H9 (cell line): ENCODE measurements around the gene GRID1. TPM values are rescaled to one million over a fixed set of nuclear protein-coding genes. Genes with fewer than 3 reads are reported as not detected.

Experiments
- DNase-seq: peaks from one replicate; pipeline ENCODE4 v3.0.0-alpha.2; 2017
- H2AFZ ChIP-seq: one replicate; pipeline ENCODE4 v1.6.1; 2013; ENCODE audit warnings: mild to moderate bottlenecking, low read length, control low read depth, moderate library complexity
- H2AK5ac ChIP-seq: 2 replicates; pipeline ENCODE4 v1.6.1; 2013; ENCODE audit warnings: low read length, control low read depth, mixed read lengths; ENCODE audit not compliant: insufficient read length
- H2BK120ac ChIP-seq: one replicate; pipeline ENCODE4 v1.6.1; 2013; ENCODE audit warnings: low read depth, mild to moderate bottlenecking, low read length, control low read depth, inconsistent platforms; ENCODE audit not compliant: poor library complexity, severe bottlenecking
- H2BK12ac ChIP-seq: 2 replicates; pipeline ENCODE4 v1.6.1; 2013; ENCODE audit warnings: low read length, control low read depth, mixed read lengths, low read depth; ENCODE audit not compliant: insufficient read length
- H2BK15ac ChIP-seq: 2 replicates; pipeline ENCODE4 v1.6.1; 2013; ENCODE audit warnings: low read depth, low read length, control low read depth
- H2BK20ac ChIP-seq: one replicate; pipeline ENCODE4 v1.6.1; 2013; ENCODE audit warnings: low read depth, mild to moderate bottlenecking, low read length, control low read depth, inconsistent platforms; ENCODE audit not compliant: poor library complexity, severe bottlenecking
- H2BK5ac ChIP-seq: 2 replicates; pipeline ENCODE4 v1.6.1; 2013; ENCODE audit warnings: low read length, control low read depth, mixed read lengths; ENCODE audit not compliant: insufficient read length
- H3K14ac ChIP-seq: 2 replicates; pipeline ENCODE4 v1.6.1; 2013; ENCODE audit warnings: low read length, control low read depth; ENCODE audit not compliant: insufficient read depth
- H3K18ac ChIP-seq: 2 replicates; pipeline ENCODE4 v1.6.1; 2013; ENCODE audit warnings: low read depth, mild to moderate bottlenecking, mixed read lengths, low read length, control low read depth; ENCODE audit not compliant: insufficient read length
- H3K23ac ChIP-seq: 2 replicates; pipeline ENCODE4 v1.6.1; 2013; ENCODE audit warnings: low read length, control low read depth, mixed read lengths, low read depth; ENCODE audit not compliant: insufficient read length
- H3K23me2 ChIP-seq: 2 replicates; pipeline ENCODE4 v1.6.1; 2013; ENCODE audit warnings: low read depth, mild to moderate bottlenecking, mixed read lengths, low read length, control low read depth; ENCODE audit not compliant: insufficient read length, poor library complexity, severe bottlenecking
- H3K27ac ChIP-seq: 2 replicates; pipeline ENCODE4 v1.5.1; 2013; ENCODE audit warnings: low read length, control low read depth, mixed read lengths, low read depth; ENCODE audit not compliant: insufficient read length
- H3K27me3 ChIP-seq: 2 replicates; pipeline ENCODE4 v1.6.1; 2013; ENCODE audit warnings: low read length, control low read depth, inconsistent platforms; ENCODE audit not compliant: insufficient read depth
- H3K4ac ChIP-seq: 2 replicates; pipeline ENCODE4 v1.6.1; 2013; ENCODE audit warnings: low read depth, mild to moderate bottlenecking, control low read depth, inconsistent platforms, low read length, moderate library complexity
- H3K4me1 ChIP-seq: 2 replicates; pipeline ENCODE4 v1.6.1; 2013; ENCODE audit warnings: low read length, control low read depth, inconsistent platforms; ENCODE audit not compliant: insufficient read depth
- H3K4me2 ChIP-seq: 2 replicates; pipeline ENCODE4 v1.6.1; 2013; ENCODE audit warnings: low read length, control low read depth, mixed read lengths; ENCODE audit not compliant: insufficient read length, insufficient read depth
- H3K56ac ChIP-seq: 2 replicates; pipeline ENCODE4 v1.6.1; 2013; ENCODE audit warnings: low read depth, mild to moderate bottlenecking, mixed read lengths, low read length, control low read depth; ENCODE audit not compliant: insufficient read length
- H3K79me1 ChIP-seq: 2 replicates; pipeline ENCODE4 v1.6.1; 2013; ENCODE audit warnings: low read depth, mild to moderate bottlenecking, moderate library complexity, low read length, control low read depth, inconsistent platforms; ENCODE audit not compliant: insufficient read depth, poor library complexity, severe bottlenecking
- H3K79me2 ChIP-seq: 2 replicates; pipeline ENCODE4 v1.6.1; 2013; ENCODE audit warnings: low read length, control low read depth, inconsistent platforms; ENCODE audit not compliant: insufficient read depth
- H3K9ac ChIP-seq: 2 replicates; pipeline ENCODE4 v1.6.1; 2013; ENCODE audit warnings: low read length, control low read depth, mixed read lengths; ENCODE audit not compliant: insufficient read length; ENCODE audit errors: extremely low read depth
- H3K9me3 ChIP-seq: one replicate; pipeline ENCODE4 v1.6.1; 2013; ENCODE audit warnings: low read depth, low read length, inconsistent platforms; ENCODE audit not compliant: control insufficient read depth
- H3T11ph ChIP-seq: one replicate; pipeline ENCODE4 v1.6.1; 2013; ENCODE audit warnings: mild to moderate bottlenecking, low read length, control low read depth, inconsistent platforms
- H4K20me1 ChIP-seq: one replicate; pipeline ENCODE4 v1.6.1; 2013; ENCODE audit not compliant: control insufficient read depth, insufficient read length, insufficient read depth
- H4K5ac ChIP-seq: 2 replicates; pipeline ENCODE4 v1.6.1; 2013; ENCODE audit warnings: low read depth, mild to moderate bottlenecking, mixed read lengths, low read length, control low read depth; ENCODE audit not compliant: insufficient read length
- H4K8ac ChIP-seq: replicated peaks from 2 replicates; pipeline ENCODE4 v1.6.1; 2013; ENCODE audit warnings: low read length, control low read depth, mixed read lengths, low read depth; ENCODE audit not compliant: insufficient read length
- H4K91ac ChIP-seq: 2 replicates; pipeline ENCODE4 v1.6.1; 2013; ENCODE audit warnings: low read depth, mild to moderate bottlenecking, moderate library complexity, mixed read lengths, low read length, control low read depth; ENCODE audit not compliant: insufficient read length
- H3K27ac Mint-ChIP-seq, 3 experiments: 2 replicates in 2 of 3; 3 replicates in 1 of 3; pipeline ENCODE4 v1.8.0; 2020 to 2021; ENCODE audit warnings: mixed read lengths in 3 of 3, mild to moderate bottlenecking in 1 of 3, moderate library complexity in 1 of 3
- H3K27me3 Mint-ChIP-seq: 2 replicates; pipeline ENCODE4 v1.8.0; 2021; ENCODE audit warnings: low read depth, mild to moderate bottlenecking, moderate library complexity, mixed read lengths
- H3K36me3 Mint-ChIP-seq, 3 experiments: 2 replicates in 2 of 3; 3 replicates in 1 of 3; pipeline ENCODE4 v1.8.0; 2020 to 2021; ENCODE audit warnings: low read depth in 3 of 3, mixed read lengths in 3 of 3; ENCODE audit not compliant: insufficient read depth in 1 of 3
- H3K4me1 Mint-ChIP-seq, 2 experiments: 2 replicates each; pipeline ENCODE4 v1.8.0; 2020; ENCODE audit warnings: mixed read lengths in 2 of 2
- H3K4me3 Mint-ChIP-seq, 2 experiments: 2 replicates in 1 of 2; 3 replicates in 1 of 2; pipeline ENCODE4 v1.8.0; 2020 to 2021; ENCODE audit warnings: mild to moderate bottlenecking in 2 of 2, mixed read lengths in 2 of 2, moderate library complexity in 1 of 2
- H3K9me3 Mint-ChIP-seq, 2 experiments: 2 replicates in 1 of 2; 3 replicates in 1 of 2; pipeline ENCODE4 v1.8.0; 2020; ENCODE audit warnings: mild to moderate bottlenecking in 2 of 2, mixed read lengths in 2 of 2, moderate library complexity in 1 of 2
- WGBS: extraction: QIAGEN DNeasy Blood & Tissue Kit; methylation state at CpG from one replicate; pipeline ENCODE4 v1.1.7; 2013; ENCODE audit warnings: missing lambda C conversion rate, low lambda C conversion rate, mixed read lengths; ENCODE audit not compliant: insufficient read length; ENCODE audit errors: extremely low coverage; 5-methylcytosine and 5-hydroxymethylcytosine counted together
- total RNA-seq: library from RNA; stranded (reverse); gene quantifications from 2 replicates; pipeline ENCODE4 v1.2.1, GENCODE V29; 2021
- TF ChIP-seq, protein P1 (sequence below): fragments of 200-600 bp; sonication (generic); conservative IDR thresholded peaks from 3 replicates; pipeline ENCODE4 v1.8.0; 2021; ENCODE audit warnings: antibody characterized with exemption, mild to moderate bottlenecking

The GRID1 gene
- total RNA-seq, 1 experiment from 2014 or later: 0.35 TPM

DNA sequence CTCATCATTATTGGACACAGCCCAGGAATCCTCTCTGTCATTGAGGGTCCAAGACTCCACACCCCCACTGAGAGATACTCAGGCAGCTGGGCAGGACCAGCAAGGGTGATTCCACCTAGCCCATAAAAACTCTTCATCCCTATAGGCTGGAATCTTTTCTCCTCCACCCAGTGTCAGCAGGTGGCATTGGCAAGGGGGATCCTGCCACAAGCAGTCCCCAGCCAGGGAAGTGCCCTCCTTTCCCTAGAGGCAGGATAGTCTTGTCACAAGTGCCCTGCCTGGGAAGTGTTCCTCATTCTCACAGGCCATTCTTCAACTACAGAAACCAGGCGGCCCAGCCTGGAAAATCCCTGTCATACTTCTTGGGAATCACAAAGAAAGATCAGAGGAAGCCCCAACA, 533.6 kb downstream of the GRID1 start:
- Histone ChIP-seq H4K20me1 (no peaks in the 10 kb centered on the region), H3K79me1 (no peaks in the 10 kb centered on the region), H2BK20ac (no peak overlapping the region), H3K27ac (no peak overlapping the region), H3K23ac (no peak overlapping the region), H2BK120ac (no peak overlapping the region), H3K9me3 (no peaks in the 10 kb centered on the region), H3K4me1 (no peaks in the 10 kb centered on the region), H3K79me2 (no peaks in the 10 kb centered on the region), H3K27me3 (no peaks in the 10 kb centered on the region), H3K4ac (no peak overlapping the region), H3K18ac (no peak overlapping the region), H4K91ac (no peak overlapping the region), H3K4me2 (no peak overlapping the region), H2BK12ac (no peak overlapping the region), H3T11ph (no peak overlapping the region), H3K9ac (no peak overlapping the region), H3K23me2 (no peaks in the 10 kb centered on the region), H2BK5ac (no peak overlapping the region), H2BK15ac (no peak overlapping the region), H3K14ac (no peak overlapping the region), H2AK5ac (no peak overlapping the region), H4K5ac (no peak overlapping the region), H4K8ac (no peak overlapping the region), H2AFZ (no peak overlapping the region), H3K56ac (no peak overlapping the region)
- Mint-ChIP-seq H3K9me3 (peaks cover 11 to 17% of the 10 kb centered on the region in 2 experiments; a peak in 4 of 5 replicates), H3K36me3 (peaks cover 4 to 9% (median 4%) of the 10 kb centered on the region in 3 experiments; a peak in 5 of 7 replicates), H3K27me3 (peaks cover 3% of the 10 kb centered on the region), H3K4me3 (no peak overlapping the region), H3K4me1 (no peaks in the 10 kb centered on the region), H3K27ac (no peak overlapping the region)
- WGBS: no CpG with 5 or more reads among the region's 1 CpG
- TF ChIP-seq, protein P1, sequence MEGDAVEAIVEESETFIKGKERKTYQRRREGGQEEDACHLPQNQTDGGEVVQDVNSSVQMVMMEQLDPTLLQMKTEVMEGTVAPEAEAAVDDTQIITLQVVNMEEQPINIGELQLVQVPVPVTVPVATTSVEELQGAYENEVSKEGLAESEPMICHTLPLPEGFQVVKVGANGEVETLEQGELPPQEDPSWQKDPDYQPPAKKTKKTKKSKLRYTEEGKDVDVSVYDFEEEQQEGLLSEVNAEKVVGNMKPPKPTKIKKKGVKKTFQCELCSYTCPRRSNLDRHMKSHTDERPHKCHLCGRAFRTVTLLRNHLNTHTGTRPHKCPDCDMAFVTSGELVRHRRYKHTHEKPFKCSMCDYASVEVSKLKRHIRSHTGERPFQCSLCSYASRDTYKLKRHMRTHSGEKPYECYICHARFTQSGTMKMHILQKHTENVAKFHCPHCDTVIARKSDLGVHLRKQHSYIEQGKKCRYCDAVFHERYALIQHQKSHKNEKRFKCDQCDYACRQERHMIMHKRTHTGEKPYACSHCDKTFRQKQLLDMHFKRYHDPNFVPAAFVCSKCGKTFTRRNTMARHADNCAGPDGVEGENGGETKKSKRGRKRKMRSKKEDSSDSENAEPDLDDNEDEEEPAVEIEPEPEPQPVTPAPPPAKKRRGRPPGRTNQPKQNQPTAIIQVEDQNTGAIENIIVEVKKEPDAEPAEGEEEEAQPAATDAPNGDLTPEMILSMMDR: no peak
- DNase-seq: no peak
